Dedifferentiated amniotic fluid mesenchymal stem cell (primary cell): Measurements from ENCODE around the gene WDR26.
"Not testable (repeated sequence)": the region's sequence is repeated elsewhere in the genome, so short reads cannot be mapped to it uniquely, and the experiment has no call there.

Source experiments
- DNase-seq: peaks from one replicate; pipeline ENCODE4 v3.0.0-alpha.2; 2016; ENCODE audit errors: extremely low spot score

The WDR26 gene

DNA sequence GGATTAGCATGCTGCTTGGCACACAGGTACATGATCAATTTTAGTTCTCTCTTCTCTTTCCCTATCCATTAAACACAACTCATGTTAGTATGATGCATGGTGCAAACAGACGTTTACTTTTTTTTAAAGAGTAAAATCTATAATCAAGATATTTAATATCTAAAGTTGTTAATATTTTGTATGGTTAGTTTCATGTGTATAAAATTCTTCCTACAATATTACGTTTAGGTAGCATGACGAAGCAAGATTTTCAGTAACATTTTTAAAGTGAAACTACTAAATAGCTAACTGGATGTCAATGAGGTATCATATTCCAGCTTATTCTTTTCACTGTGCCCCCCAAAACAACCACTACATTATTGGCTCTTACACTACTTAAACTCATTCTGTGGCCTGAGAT is 41.3 kb downstream of the WDR26 start:
- DNase-seq: no peak

DNA sequence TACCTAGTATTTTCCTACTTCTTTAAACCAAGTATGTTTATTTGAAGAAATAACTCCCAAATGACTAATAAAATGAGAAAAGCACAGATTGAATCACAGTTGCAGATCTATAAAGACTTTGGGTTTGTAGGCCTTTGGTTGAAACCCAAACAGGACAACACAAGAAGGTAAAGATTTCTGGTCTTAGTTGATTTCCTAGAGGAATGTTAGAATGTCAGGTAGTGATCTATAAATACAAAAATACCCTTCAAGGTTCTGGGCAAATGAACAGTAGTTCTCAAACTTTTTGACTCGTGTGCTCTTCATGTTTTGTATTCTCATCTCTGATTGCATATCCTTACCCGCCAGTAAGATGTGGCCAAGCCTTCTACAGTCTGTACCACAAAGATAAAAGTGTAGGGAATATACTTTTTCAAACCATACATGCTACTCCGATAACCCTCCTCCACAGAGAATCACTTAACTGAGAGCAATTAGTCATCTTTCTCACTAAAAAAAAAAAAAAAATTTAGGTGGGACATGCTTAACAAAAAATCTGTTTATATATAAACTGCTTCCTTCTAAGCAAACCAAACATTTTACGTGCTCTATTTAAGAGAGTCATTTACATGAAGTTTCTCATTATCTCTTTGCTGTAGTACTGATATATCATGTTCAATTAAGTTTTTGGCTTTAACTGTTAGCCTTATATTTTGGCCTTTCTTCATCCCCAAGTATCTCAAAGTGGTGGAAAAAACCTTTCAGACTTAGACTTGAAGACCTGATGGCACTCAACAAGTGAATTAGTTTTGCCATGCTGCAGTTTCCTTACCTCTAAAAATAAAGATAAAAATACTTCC is 42.0 kb downstream of the WDR26 start:
- DNase-seq: no peak

DNA sequence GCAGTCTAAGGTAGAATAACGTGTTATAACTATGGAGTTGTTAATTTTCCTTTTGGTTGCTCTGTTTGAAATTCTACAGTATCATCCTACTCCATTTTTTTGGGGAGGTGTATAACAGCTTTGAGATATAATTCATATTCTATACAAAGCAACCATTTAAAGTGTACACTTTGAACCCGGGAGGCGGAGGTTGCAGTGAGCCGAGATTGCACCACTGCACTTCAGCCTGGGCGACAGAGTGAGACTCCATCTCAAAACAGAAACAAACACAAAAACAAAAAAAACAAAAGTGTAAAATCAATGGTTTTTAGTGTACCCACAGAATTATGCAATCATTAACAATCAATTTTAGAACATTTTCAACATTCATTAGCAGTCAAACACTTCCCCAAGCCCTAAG is 44.1 kb downstream of the WDR26 start:
- no peak for DNase-seq

DNA sequence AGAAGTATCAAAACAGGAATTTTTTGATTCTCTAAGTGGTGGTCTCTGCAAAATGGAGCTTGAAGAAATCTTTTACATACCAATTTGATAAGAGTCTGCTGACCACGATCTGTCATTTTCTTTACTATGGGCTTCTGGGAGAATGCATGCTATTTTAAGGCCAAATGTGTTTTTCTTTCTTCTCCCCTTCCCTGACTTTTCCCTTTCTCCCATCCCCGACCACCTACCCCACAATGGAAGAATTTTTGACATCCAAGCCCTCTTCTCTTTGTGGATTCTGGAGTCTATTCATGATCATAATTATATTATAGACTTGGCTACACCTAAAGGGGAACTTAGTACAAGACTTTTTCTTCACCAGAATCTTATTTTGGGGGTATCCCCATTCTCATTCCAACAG is 46.7 kb downstream of the WDR26 start:
- no peak for DNase-seq

DNA sequence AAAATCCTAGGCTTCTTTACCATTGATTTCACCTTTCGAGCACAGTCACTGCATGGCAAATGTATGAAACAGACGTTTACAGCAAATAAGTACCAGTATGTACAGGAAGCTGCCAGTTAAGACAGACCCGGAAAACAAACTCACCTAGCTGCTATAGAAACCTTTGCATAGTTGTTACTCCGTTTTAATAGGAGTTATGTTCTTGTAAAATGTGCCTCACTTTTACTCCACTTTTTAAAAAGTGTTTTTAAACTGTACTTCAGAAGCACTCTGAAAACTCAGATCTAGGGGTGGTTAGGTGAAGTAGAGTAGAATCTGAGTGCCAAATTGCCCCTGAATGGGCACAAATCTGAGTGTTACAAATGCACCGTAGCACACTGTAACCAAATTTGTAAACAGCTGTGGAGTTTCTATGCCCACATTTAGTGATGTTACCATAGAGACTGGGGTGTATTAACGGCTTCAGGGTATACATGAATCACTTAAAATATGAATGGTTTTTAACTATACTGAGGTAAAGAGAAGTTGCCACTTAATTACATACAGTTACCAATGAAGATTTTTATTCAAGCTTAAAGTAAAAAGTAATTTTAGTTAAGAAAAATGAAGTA is 47.2 kb downstream of the WDR26 start:
- DNase-seq: no peak

DNA sequence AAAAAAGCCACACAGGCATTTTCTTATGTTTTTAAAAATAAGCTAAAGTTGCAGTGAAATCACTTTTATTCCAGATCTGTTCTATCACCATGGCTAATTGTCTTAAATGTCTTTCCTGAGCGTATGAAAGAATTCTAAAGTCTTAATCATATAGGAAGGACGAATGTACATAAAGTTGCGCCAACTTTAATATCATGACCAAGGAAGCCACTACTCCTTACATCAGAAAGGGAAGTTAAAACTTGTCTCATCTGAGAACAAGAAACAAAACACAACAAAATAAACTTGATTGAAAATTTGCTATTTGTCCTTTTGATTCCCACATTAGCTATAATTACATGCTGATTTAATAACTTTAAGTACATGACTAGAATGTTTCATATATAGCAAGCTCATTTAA is 51.4 kb downstream of the WDR26 start:
- no peak for DNase-seq

DNA sequence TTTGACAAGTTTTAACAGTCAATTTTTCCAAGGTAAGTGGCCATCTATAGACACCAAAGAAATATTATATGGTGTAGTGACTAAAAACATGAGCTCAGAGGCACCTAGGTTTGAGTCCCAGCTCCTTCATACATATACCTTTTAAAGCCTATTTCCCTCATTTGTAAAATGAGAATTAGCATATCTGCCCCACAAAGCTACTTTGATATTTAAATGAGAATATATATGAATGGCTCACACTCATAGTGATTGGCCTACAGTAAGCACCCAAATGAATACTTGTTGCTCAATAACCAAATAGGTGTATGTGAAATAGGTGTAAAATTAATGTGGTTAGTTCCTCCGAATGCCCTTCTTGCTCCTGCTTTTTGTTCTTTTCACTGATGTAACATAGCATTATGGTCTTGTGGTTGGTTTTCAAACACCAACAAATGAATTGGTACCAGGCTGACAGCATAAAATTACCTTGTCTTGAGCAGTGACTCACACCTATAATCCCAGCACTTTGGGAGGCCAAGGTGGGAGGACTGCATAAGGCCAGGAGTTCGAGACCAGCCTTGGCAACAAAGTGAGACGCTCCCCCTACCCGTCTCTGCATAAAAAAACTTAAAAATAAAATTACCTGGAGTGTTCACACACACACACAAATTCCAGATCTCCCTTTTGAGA is 52.6 kb downstream of the WDR26 start:
- no peak for DNase-seq

DNA sequence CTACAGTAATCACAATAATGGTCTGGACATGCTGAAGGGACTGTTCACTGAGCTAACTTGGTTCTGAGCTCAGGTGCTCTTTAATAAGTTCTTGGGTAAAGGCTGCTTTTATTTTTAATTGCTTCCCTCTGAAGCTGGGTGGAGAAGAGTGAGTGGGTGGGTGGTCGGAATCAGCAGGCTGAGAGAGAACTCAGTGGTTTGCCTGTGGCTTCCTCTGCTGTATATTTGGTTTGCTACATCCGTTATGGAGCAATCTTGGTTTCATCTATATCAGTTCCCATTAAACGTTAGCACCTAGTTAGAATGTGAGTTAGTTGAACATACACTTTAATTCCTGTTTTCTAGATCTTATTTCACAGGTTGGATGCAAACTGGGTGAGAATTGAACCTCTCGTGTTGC is 54.6 kb downstream of the WDR26 start:
- DNase-seq: no peak

DNA sequence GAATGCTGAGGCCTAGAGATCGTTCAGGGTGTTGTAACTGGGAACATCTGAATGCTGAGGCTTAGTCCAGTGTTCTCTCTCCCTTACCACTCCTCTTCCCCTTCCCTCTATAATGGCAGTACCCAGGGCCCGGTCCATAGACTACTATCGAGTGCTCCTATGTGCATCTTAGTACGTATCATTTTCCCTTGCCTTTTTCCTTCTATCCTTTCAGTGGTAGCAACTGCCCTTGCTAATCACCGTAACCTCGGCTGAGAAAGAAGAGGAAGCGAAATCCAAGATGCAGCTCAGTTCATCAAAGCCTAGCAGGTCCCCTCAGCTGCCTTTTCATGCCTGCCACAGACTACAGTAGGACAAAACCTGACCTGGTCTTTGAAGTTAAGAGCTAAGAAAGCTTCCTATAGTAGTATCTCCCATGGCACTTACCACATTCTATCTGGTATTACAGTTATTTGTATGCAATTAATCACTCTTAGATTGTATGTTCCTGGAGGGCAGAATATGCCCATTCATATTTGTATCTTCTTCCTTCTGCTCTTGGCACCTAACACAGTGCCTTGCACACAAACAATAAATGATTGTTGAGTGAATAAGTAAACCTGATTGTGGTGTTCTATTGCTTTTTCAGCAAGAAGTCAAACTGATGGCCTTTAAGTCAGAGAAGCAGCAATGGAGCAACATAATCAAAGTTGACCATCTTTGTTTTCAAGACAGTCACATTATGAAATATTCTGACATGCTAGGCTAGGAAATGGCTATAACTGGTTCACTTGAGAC is 55.6 kb downstream of the WDR26 start:
- DNase-seq: no peak

DNA sequence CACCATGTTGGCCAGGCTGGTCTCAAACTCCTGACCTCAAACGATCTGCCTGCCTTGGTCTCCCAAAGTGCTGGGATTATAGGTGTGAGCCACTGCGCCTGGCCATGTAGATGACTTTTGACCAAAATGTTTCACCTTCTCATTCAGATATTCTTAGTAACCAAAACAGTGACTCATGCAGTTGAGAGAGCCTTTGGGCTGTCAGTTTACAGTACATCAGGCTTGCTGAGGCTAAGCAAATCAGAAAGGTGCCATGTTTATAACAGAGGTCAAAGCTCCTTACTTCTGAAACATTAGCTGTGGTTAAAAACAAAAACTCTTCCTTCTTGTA is 57.0 kb downstream of the WDR26 start:
- DNase-seq: no peak

DNA sequence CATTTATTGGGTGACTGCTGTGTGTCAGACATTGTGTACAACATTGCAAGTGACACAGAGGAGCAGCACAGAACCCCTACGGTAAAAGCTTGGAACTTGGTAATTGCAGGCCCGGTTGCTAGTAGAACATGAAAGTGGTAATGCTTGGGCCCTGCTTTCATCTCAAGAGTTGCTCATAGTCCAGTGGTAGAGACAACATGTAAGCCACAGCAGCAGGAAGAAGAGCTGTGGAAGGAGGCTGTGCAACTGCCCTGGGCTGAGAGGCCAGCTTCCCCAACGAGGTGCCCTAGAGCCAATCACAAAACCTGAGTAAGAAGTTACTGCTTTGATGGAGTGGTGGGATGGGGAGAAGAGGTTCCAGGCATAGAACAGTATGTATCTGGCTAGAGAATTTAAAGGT is 59.5 kb downstream of the WDR26 start:
- DNase-seq: no peak

DNA sequence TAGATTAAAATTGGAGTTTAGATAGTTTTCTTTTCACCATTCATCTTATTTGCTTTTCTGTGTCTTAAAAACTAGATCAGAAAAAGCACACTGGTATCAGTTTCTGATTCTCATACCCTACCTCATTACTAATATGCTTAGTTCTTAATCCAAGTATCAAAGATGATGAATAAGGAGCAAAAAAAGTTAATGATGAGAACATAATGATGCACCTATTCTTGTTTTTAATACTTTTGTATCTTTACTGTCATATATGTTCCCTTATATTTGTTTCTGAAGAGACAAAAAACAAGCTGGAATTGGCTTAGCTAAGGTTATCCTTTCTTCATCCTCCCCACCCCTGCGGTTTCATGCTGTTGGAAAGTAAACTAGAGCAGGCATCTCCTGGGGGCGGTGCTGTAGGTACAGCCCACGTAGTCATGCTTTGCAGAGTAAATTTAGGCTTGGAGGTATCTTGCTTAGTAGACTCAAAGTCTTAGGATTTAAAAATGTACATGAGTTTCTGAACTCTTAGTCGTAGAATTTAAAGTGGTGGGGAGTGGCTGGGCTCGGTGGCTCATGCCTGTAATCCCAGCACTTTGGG is 61.5 kb downstream of the WDR26 start:
- no peak for DNase-seq

DNA sequence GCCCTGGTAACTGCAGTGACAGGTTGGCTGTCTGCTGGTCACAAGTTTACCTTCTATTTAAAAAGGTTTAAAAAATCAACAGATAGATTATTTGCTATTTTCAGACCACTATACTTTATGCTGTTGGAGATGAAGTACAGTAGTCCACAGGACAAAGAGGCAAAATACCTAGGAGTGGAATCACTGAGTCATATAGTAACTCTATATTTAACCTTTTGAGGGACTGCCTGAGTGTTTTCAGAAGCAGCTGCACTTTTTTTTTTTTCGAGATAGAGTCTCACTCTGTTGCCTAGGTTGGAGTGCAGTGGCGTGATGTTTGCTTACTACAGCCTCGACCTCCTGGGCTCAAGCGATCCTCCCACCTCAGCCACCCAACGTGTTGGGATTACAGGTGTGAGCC is 66.2 kb downstream of the WDR26 start:
- no peak for DNase-seq

DNA sequence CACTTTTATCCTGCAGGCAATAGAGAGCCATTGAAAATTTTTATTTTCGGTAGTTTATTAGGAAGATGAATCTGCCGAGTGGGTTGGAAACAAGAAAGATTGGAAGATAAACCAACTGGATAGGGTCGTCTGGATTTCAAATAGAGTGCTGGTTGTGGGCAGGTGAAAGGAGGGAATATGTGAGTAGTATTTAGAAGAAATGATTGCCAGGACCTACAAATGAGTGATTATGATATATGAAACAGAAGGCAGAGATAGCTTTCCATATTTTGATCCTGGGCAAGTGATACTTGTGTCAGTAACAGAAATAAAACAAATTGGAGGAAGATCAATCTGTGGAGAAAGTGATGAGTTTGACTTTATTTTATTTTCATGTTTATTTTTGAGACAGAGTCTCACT is 75.4 kb downstream of the WDR26 start:
- no peak for DNase-seq

DNA sequence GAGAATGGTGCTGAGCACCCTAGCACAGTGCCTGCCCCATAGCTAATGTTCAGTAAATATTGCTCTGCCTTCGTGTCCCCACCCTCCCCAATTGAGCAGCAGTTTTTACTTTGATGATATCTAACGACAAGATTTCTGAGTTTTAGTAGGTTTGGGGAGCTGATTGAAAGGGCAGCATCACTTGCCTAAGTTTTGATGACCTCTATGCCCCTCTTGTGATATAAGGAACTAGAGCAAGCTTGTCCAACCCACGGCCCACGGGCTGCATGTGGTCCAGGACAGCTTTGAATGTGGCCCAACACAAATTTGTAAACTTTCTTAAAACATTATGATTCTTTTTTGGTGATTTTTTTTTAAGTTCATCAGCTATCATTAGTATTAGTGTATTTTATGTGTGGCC is 76.4 kb downstream of the WDR26 start:
- DNase-seq: no peak

DNA sequence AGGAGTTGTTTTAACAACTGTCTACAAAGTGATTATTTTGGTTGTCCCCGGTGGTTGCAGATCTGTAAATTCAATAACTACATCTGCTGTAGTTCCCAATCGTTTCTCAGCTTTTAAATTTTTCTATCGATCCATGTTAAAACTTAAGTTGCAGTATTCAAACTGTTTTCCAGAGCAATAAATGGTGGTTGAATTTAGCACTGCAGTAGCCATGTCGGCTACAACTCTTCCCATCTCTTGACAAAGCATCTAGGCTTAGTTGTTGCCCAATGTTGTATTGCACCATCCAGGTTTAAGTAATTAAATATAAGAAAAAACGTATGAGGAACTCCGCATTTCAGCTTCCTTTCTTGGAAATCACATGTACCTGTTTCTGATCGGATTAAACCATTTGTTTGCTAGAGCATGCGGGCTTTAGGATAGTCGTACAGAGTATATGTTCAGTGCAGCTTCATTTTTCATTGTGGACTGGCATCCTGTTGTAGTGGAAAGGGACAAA is 76.9 kb downstream of the WDR26 start:
- DNase-seq: peak; percentile 38

DNA sequence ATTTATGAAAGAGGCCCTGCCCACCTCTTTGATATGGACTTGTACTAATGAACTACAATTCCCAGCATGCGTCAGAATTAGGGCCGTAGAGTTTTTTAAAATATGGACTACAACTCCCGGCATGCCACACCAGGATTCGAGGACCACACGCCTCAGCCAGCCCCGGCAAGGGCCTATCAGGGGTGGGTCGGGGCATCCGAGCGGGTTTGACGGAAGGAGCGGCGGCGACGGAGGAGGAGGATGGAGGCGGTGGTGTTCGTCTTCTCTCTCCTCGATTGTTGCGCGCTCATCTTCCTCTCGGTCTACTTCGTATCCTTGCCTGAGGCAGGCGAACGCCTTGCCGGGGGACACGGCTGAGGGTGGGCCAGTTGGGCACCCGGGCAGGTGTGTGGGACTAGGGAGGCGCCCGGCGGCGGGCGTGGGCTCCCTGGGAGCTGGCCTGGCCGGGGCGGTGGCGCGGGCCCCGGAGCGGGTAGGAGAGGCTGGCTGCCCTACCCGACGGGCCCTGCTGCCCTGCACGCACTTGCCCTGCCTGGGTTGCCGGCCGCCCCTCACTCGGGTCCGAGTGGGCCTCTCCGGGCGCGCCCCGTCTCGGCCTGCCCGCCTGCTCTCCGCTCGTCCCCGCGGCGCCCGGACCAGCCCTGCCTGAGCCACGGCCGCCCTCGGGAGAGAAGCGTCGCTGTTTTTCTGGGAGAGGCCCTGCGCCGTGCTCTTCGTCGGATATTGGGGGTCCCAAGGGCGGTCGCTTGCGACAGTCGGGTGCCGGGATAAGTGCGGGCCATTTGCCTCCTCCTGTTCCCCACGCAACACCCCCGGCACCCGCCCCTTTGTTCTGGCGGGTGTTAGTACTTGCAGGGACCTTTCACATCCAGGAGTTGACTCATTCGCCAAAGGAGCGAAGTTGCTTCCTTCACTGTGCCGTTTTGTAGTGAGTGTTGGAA is 77.6 kb downstream of the WDR26 start, which contains the start of gene CNIH4:
Gene CNIH4 (plus strand): TSS at position 195 of the 941 bp plus-strand sequence. CDS start 46 bp downstream, at position 241.
- DNase-seq: peak; percentile 98

DNA sequence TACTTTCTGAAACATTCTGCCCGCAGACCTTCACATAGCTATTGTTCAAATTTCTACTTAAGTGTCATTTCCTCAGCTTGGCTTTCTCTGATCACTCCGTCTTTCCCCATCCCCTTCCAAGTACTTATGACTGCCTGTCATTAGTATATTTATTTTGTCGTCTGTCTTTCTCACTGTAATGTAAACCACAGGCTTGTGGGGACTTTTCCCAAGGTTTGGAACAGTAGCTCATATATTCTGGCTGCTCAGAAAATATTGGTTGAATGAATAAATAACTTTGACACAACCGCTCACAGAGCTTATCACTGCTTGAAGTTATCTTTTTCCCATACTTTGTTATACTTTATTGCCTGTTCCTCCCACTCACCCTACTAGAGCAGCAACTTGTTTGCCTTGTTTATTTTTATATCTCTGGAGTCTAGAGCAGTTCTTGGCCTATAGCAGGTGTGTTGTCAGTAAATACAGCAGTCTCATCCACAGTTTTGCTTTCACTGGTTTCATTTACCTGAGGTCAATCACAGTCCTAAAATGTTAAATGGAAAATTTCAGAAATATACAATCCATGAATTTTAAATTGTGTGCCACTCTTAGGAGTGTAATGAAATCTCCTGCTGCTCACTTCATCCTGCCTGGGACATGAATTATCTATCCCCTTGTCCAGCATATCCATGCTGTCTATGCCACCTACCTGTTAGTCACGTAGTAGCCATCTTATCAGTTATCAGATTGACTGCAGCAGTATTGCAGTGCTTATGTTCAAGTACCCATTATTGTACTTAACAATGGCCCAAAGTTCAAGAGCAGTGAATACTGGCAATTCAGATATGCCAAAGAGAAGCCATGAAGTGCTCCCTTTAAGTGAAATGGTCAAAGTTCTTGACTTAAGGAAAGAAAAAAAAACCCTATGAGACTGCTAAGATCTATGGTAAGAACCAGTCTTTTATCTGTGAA is 80.3 kb downstream of the WDR26 start:
- DNase-seq: peak; percentile 11

DNA sequence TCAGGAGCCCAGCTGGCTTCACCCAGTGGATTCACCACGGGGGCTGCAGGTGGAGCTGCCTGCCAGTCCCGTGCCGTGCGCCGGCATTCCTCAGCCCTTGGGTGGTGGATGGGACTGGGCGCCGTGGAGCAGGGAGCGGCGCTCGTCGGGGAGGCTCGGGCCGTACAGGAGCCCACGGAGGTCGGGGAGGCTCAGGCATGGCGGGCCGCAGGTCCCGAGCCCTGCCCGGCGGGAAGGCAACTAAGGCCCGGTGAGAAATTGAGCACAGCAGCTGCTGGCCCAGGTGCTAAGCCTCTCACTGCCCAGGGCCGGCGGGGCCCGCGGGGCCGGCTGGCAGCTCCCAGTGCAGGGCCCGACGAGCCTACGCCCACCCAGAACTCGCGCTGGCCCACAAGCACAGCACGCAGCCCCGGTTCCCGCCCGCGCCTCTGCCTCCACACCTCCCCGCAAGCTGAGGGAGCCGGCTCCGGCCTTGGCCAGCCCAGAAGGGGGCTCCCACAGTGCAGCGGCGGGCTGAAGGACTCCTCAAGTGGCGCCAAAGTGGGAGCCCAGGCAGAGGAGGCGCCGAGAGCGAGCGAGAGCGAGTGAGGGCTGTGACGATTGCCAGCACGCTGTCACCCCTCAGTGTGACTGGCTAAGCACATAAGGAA is 82.0 kb downstream of the WDR26 start:
- DNase-seq: not testable (repeated sequence)
